Measurements from ENCODE around the gene GNMT. TPM values are rescaled to one million over a fixed set of nuclear protein-coding genes. Genes with fewer than 3 reads are reported as not detected.

Gene GNMT
- total and polyA plus RNA-seq, 10 of the 15 experiments (the other 5 are each of a cell fraction or from before 2014, with no cell fraction given), result 0.27 to 1.1 (median 0.39) TPM

- Histone ChIP-seq H3K4me3 (no peak within 1 kb of the TSS), H3K27me3 (replicated peaks in 1 of 2; ENCODE audit: control insufficient read depth in 2 of 2, insufficient read depth in 2 of 2, low read length in 1 of 2) (no peaks in the 10 kb centered on the region), H3K27ac (ENCODE audit: control insufficient read depth, insufficient read depth) (no peak within 1 kb of the TSS), H3K4me1 (ENCODE audit: control insufficient read depth, insufficient read depth, low read length) (peaks cover 6% of the 10 kb centered on the region), H3K9me3 (replicated peaks; ENCODE audit: control insufficient read depth, insufficient read depth, low read length) (no peaks in the 10 kb centered on the region), H3K4me2 (ENCODE audit: control insufficient read depth, insufficient read depth) (0 out of 2 replicates have a peak within 1 kb of the TSS, but pooled peaks have one; percentile 7), H3K9ac (ENCODE audit: control insufficient read depth, insufficient read depth, low read length) (0 out of 2 replicates have a peak within 1 kb of the TSS, but pooled peaks have one; percentile 27), H3K79me2 (ENCODE audit: control insufficient read depth, insufficient read depth, low read length) (no peaks in the 10 kb centered on the region), H3K36me3 (ENCODE audit: control insufficient read depth in 2 of 2, insufficient read depth in 2 of 2, low read length in 1 of 2) (no peaks in the 10 kb centered on the region), H4K20me1 (ENCODE audit: control insufficient read depth, insufficient read depth) (no peaks in the 10 kb centered on the region), H2AFZ (ENCODE audit: control insufficient read depth, low read depth, low read length) (peak within 1 kb of the TSS; percentile 72)
- no TSS peak for BruUV-seq (replicated peaks)
- ChIA-PET RAD21 (ENCODE audit: unreplicated experiment) (no interaction called here), SMC1A (ENCODE audit: uncharacterized antibody, unreplicated experiment) (no interaction called here), CTCF (interaction anchor here (1.5 to 2.8 kb wide), 2 partner anchors 13 to 14 kb away, joined by 5 to 15 read pairs; partner anchors contain the start of gene CNPY3), POLR2A (interaction anchor here (0.5 to 2.4 kb wide), 4 partner anchors 13 to 220 kb away, joined by 3 to 7 read pairs (median 3); partner anchors contain the start of genes CNPY3 and PPP2R5D)
- in situ Hi-C loops (cut with MboI) (no loop called here), intact Hi-C loops (cut with micrococcal nuclease; ENCODE audit: unreplicated experiment) (no loop called here)
- 29% methylated on average over 10 of the region's 10 CpGs for WGBS (ENCODE audit: insufficient coverage, insufficient replicate concordance, low lambda C conversion rate, missing lambda C conversion rate)
- ATAC-seq, result peak; percentile 55
- no peak for DNase-seq (ENCODE audit: low read depth, low spot score)
- no peak for FAIRE-seq
- TF ChIP-seq PML (IDR thresholded peaks at IDR 0.05; ENCODE audit: low read length), result no peak
- TF ChIP-seq EZH2 (IDR thresholded peaks at IDR 0.05; ENCODE audit: borderline replicate concordance, control insufficient read depth, low read depth, low read length), result no peak
- no peak for TF ChIP-seq NFYB (IDR thresholded peaks at IDR 0.05; ENCODE audit: insufficient read depth, low read depth, low read length)
- TF ChIP-seq TCF3 (IDR thresholded peaks at IDR 0.05; ENCODE audit: borderline replicate concordance, insufficient read depth, low read depth, low read length), result peak; percentile 89
- peak; percentile 79 for TF ChIP-seq RUNX3 (IDR thresholded peaks at IDR 0.05; ENCODE audit: low read length)
- no peak for TF ChIP-seq SUZ12 (IDR thresholded peaks at IDR 0.05; ENCODE audit: unreplicated experiment)
- no peak for TF ChIP-seq MXI1 (IDR thresholded peaks at IDR 0.05; ENCODE audit: low read depth, low read length)
- TF ChIP-seq TCF12 (IDR thresholded peaks at IDR 0.05; ENCODE audit: low read depth, low read length), result peak; percentile 92
- TF ChIP-seq MEF2B (IDR thresholded peaks at IDR 0.05; ENCODE audit: partially characterized antibody, poor library complexity, severe bottlenecking), result no peak
- TF ChIP-seq NFXL1 (IDR thresholded peaks at IDR 0.05; ENCODE audit: borderline replicate concordance), result no peak
Observed at GRCh38 chr6:42915732-42916131, 44.8 kb upstream of the GNMT start, which contains the start of gene PTCRA. Gene PTCRA, plus strand, starts transcription at chr6:42916053. Its CDS starts 17 bp downstream, at chr6:42916070.
